Lower lobe of right lung (tissue), 2 donors: Measurements from ENCODE around the gene GRIK4. TPM values are rescaled to one million over a fixed set of nuclear protein-coding genes. Genes with fewer than 3 reads are reported as not detected.

Experiments
- ATAC-seq, 2 donors: fragments of 200-7000 bp; cut with Tn5 transposase; one replicate each; pipeline ENCODE4 v1.9.1; 2020 to 2022; ENCODE audit warnings: mild to moderate bottlenecking in 2 of 2, moderate library complexity in 2 of 2
- DNase-seq: peaks from one replicate; pipeline ENCODE4 v3.0.0-alpha.2; 2020
- H3K27ac ChIP-seq: fragments of 200-600 bp; one replicate; pipeline ENCODE4 v1.8.0; 2022
- H3K27me3 ChIP-seq: fragments of 200-600 bp; one replicate; pipeline ENCODE4 v1.8.0; 2022; ENCODE audit warnings: low read depth
- H3K36me3 ChIP-seq: fragments of 200-600 bp; one replicate; pipeline ENCODE4 v1.8.0; 2022; ENCODE audit warnings: mild to moderate bottlenecking
- H3K4me1 ChIP-seq: fragments of 200-600 bp; one replicate; pipeline ENCODE4 v1.8.0; 2022
- H3K4me3 ChIP-seq: fragments of 200-600 bp; one replicate; pipeline ENCODE4 v1.8.0; 2022; ENCODE audit warnings: mild to moderate bottlenecking
- H3K9me3 ChIP-seq: fragments of 200-600 bp; one replicate; pipeline ENCODE4 v1.8.0; 2022
- intact Hi-C: fragments of 100-400 bp; cut with DNase I; formaldehyde crosslinking; loops from one replicate; pipeline ENCODE4 v1.11.0; 2022
- total RNA-seq: library from RNA; stranded (reverse); fragmentation: NEBNext Ultra II Directional; extraction: Animal tissue kit (Norgen Biotek cat#: 25700); gene quantifications from one replicate; pipeline ENCODE4 v1.2.1, GENCODE V29; 2021
- TF ChIP-seq, protein P1 (sequence below): fragments of 200-600 bp; IDR thresholded peaks from one replicate; pipeline ENCODE4 v1.8.0; 2022; ENCODE audit warnings: antibody characterized with exemption, mild to moderate bottlenecking
- donor health status: DM: no; HTN: yes; CAD: no; lungs with severe emphysema.

Gene GRIK4
- total RNA-seq, 1 donor from 2014 or later, result 2.2 TPM

DNA sequence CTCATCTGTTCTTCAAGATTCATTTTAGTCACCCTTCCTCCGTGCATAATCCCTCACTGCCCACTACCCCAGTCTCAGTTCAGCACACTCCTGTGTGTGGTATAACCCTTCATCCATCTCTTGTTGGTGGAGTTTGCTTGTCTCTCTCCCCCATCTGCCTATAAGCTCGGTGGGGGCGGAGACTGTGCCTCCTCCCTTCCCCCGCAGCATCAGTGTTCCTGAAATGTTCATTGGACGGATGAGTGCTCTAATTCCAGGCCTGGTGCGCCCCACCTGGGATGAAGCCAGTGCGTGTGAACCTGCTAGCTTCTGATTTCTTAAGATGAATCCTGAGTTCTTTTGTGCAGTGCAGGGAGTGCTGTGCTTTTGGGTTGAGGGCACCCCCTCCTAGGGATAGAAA, 100.0 kb downstream of the GRIK4 start:
- no peak overlapping the region for H3K27ac ChIP-seq
- DNase-seq, result no peak
- H3K9me3 ChIP-seq, result no peaks in the 10 kb centered on the region
- peaks cover 3% of the 10 kb centered on the region for H3K4me1 ChIP-seq
- intact Hi-C loops, result no loop called here
- no peak overlapping the region for H3K4me3 ChIP-seq
- ATAC-seq, result no peak
- H3K36me3 ChIP-seq, result no peaks in the 10 kb centered on the region
- H3K27me3 ChIP-seq, result no peaks in the 10 kb centered on the region
- TF ChIP-seq, protein P1, sequence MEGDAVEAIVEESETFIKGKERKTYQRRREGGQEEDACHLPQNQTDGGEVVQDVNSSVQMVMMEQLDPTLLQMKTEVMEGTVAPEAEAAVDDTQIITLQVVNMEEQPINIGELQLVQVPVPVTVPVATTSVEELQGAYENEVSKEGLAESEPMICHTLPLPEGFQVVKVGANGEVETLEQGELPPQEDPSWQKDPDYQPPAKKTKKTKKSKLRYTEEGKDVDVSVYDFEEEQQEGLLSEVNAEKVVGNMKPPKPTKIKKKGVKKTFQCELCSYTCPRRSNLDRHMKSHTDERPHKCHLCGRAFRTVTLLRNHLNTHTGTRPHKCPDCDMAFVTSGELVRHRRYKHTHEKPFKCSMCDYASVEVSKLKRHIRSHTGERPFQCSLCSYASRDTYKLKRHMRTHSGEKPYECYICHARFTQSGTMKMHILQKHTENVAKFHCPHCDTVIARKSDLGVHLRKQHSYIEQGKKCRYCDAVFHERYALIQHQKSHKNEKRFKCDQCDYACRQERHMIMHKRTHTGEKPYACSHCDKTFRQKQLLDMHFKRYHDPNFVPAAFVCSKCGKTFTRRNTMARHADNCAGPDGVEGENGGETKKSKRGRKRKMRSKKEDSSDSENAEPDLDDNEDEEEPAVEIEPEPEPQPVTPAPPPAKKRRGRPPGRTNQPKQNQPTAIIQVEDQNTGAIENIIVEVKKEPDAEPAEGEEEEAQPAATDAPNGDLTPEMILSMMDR, result no peak

DNA sequence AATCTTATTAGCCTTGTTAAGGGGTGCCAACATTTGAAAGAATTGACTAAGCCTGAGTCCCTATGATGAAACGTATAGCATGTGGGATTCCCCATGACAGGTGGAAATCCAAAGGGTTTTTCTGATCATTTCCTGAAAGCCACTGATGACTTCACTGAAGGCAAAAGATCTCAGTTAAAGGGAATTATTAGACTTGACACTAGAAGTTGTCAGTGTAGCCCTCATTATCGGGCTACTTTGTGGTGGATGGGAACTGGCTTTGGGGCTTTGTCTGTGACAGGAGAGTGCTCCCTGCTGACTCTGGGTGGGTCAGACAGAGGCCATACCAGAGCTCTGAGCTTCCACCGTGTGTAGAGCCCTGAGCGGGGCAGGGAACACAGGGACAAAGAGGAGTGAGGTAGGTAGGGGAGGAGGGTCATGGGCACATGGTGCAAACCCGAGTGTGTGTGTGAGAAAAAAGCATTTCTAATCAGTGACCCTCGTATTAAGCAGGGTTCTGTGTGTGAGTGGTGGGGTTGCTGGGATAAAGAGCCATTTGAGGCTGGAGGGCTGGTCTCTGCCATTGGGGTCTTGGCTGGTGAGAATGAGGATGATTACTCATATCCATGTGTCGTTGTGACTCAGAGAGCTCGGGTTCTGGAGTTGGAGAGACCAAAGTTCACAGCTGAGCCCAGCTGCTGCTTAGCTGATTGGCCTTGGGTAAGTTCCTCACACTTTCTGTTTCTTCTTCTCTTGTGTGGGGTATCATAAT, 101.1 kb downstream of the GRIK4 start:
- no peak overlapping the region for H3K4me3 ChIP-seq
- TF ChIP-seq, protein P1, result no peak
- DNase-seq (no peak), ATAC-seq (peak; percentile 49 to 52)
- H3K27me3 ChIP-seq, result no peaks in the 10 kb centered on the region
- H3K4me1 ChIP-seq, result peaks cover 3% of the 10 kb centered on the region
- peak overlapping the region; percentile 31 for H3K27ac ChIP-seq
- H3K9me3 ChIP-seq, result no peaks in the 10 kb centered on the region
- intact Hi-C loops, result no loop called here
- H3K36me3 ChIP-seq, result no peaks in the 10 kb centered on the region

DNA sequence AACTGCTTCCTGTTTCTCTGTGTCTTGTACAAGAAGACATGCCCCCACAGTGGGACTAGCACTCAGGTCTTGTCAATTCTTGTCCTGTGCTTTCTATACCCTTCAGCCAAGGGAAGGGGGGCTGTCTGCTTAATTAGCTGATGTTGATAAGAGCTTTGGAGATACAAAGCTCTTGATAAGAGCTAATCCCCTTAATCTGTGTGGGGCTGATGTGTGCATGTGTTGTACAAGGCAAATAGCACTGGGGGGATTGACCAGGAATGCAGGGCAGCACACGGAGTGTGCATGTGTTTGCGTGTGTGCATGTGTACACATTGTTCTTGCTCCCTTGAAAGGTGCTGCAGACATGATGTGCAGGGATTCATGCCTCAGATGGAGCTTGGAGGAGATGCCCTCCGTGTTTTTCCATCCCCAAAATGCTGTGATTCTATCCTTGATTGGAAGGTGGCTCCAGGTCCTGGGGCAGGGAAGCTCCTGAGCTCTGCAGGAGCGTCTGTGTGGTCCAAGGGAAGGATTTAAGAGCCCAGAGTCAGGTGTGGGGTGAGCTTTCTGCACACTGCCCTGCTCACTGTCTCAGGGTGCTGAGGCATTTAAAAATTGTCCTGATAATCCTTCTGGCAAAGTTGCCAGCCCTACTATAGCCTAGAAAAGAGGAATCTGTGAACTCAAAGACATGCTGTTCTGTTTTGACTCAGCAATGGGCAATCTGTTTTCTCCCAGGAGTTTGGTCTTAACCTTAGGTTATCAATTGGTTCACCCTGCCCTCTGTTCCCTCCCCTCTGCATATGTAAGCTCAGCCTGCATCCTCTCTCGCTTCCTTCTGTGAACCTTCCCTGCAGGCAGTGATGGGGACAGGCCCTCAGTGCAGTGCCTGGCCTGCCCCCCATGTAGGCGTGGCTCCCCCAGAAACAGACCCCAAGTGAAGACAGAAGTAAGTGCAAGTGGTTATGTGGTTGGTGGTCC, 102.0 kb downstream of the GRIK4 start:
- ATAC-seq (peak in 1 of 2 donors; percentile 32), DNase-seq (no peak)
- H3K27me3 ChIP-seq, result no peaks in the 10 kb centered on the region
- no peak overlapping the region for H3K27ac ChIP-seq
- no peak overlapping the region for H3K4me3 ChIP-seq
- H3K9me3 ChIP-seq, result no peaks in the 10 kb centered on the region
- TF ChIP-seq, protein P1, result no peak
- no peaks in the 10 kb centered on the region for H3K36me3 ChIP-seq
- peaks cover 2% of the 10 kb centered on the region for H3K4me1 ChIP-seq
- intact Hi-C loops, result no loop called here

DNA sequence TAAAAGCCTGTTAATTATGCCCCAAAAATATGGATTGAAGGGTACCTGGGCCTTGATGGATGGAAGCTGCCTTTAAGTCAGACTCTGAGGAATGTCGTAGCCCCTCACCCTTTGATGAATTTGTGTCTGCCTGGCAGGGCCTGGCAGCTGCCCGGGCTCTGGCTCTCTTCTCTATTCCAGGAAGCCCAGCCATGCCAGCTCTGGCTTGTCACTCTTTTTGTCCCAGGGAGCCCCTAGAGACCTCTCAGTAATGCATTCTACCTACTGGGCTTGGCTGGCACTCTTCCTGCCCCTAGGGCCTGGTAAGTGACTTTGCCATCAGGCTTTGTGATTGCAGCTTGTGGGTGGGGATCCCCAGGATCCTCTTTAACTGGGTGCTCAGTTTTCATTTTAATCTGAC, 103.8 kb downstream of the GRIK4 start:
- Histone ChIP-seq H3K27me3 (no peaks in the 10 kb centered on the region), H3K27ac (no peak overlapping the region), H3K4me3 (no peak overlapping the region), H3K4me1 (no peaks in the 10 kb centered on the region), H3K36me3 (no peaks in the 10 kb centered on the region), H3K9me3 (no peaks in the 10 kb centered on the region)
- DNase-seq (no peak), ATAC-seq (no peak)
- TF ChIP-seq, protein P1, result no peak
- intact Hi-C loops, result no loop called here

DNA sequence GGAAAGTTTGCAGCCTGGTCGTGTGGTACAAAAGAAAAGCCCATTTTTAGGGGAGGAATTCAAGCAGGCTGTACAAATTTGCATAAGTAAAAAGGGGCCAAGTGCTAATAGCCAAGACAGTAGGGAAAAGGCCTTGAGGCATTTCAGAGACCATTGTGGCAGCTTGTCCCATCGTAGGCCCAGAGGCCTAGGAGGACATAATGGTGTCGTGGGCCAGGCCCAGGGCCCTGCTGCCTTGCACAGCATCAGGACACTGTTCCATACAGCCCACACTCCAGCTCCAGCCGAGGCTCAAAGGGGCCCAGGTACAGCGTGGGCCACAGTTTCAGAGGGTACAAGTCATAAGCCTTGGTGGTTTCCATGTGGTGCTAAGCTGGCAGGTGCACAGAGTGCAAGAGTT, 106.9 kb downstream of the GRIK4 start:
- no peaks in the 10 kb centered on the region for H3K9me3 ChIP-seq
- TF ChIP-seq, protein P1, result no peak
- no peak for DNase-seq
- H3K27ac ChIP-seq, result no peak overlapping the region
- no peak for ATAC-seq
- no peaks in the 10 kb centered on the region for H3K27me3 ChIP-seq
- no peak overlapping the region for H3K4me3 ChIP-seq
- intact Hi-C loops, result no loop called here
- H3K36me3 ChIP-seq, result no peaks in the 10 kb centered on the region
- peaks cover 9% of the 10 kb centered on the region for H3K4me1 ChIP-seq
